HL-60 (cell line): ENCODE data around the gene ISG15.

Source experiments
- TF ChIP-seq, protein P1 (sequence below): IDR thresholded peaks from one replicate; pipeline ENCODE4 v1.5.1; 2011; ENCODE audit warnings: low read length, control low read depth, inconsistent platforms; ENCODE audit not compliant: insufficient read depth
- TF ChIP-seq, protein P2 (sequence below): IDR thresholded peaks from 2 replicates; pipeline ENCODE4 v1.6.1; 2012; ENCODE audit warnings: low read depth; ENCODE audit not compliant: insufficient replicate concordance

GRCh38 chr1:1020000-1020404 is 6.7 kb downstream of the ISG15 start, which contains the start of gene AGRN:
- TF ChIP-seq, protein P1, sequence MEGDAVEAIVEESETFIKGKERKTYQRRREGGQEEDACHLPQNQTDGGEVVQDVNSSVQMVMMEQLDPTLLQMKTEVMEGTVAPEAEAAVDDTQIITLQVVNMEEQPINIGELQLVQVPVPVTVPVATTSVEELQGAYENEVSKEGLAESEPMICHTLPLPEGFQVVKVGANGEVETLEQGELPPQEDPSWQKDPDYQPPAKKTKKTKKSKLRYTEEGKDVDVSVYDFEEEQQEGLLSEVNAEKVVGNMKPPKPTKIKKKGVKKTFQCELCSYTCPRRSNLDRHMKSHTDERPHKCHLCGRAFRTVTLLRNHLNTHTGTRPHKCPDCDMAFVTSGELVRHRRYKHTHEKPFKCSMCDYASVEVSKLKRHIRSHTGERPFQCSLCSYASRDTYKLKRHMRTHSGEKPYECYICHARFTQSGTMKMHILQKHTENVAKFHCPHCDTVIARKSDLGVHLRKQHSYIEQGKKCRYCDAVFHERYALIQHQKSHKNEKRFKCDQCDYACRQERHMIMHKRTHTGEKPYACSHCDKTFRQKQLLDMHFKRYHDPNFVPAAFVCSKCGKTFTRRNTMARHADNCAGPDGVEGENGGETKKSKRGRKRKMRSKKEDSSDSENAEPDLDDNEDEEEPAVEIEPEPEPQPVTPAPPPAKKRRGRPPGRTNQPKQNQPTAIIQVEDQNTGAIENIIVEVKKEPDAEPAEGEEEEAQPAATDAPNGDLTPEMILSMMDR, result no peak
- TF ChIP-seq, protein P2, sequence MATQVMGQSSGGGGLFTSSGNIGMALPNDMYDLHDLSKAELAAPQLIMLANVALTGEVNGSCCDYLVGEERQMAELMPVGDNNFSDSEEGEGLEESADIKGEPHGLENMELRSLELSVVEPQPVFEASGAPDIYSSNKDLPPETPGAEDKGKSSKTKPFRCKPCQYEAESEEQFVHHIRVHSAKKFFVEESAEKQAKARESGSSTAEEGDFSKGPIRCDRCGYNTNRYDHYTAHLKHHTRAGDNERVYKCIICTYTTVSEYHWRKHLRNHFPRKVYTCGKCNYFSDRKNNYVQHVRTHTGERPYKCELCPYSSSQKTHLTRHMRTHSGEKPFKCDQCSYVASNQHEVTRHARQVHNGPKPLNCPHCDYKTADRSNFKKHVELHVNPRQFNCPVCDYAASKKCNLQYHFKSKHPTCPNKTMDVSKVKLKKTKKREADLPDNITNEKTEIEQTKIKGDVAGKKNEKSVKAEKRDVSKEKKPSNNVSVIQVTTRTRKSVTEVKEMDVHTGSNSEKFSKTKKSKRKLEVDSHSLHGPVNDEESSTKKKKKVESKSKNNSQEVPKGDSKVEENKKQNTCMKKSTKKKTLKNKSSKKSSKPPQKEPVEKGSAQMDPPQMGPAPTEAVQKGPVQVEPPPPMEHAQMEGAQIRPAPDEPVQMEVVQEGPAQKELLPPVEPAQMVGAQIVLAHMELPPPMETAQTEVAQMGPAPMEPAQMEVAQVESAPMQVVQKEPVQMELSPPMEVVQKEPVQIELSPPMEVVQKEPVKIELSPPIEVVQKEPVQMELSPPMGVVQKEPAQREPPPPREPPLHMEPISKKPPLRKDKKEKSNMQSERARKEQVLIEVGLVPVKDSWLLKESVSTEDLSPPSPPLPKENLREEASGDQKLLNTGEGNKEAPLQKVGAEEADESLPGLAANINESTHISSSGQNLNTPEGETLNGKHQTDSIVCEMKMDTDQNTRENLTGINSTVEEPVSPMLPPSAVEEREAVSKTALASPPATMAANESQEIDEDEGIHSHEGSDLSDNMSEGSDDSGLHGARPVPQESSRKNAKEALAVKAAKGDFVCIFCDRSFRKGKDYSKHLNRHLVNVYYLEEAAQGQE, result no peak
